ENCODE measurements around the gene ERC2.
"Not testable (repeated sequence)": the region's sequence is repeated elsewhere in the genome, so short reads cannot be mapped to it uniquely, and the experiment has no call there.

The ERC2 gene

GRCh38 chr3:56269755-56270535, 198.3 kb downstream of the ERC2 start:
- FAIRE-seq (no peak), DNase-seq (ENCODE audit: extremely low spot score, insufficient read length, low read depth) (no peak)

- FAIRE-seq: no peak
Observed at GRCh38 chr3:56268616-56269383, 199.5 kb downstream of the ERC2 start.

GRCh38 chr3:56261852-56262251, 206.4 kb downstream of the ERC2 start:
- DNase-seq (ENCODE audit: extremely low spot score, insufficient read length, low read depth); FAIRE-seq: not testable (repeated sequence)

More at GRCh38 chr3:56268616-56269383, 199.5 kb downstream of the ERC2 start:
- DNase-seq (ENCODE audit: extremely low spot score, insufficient read length, low read depth): no peak

- DNase-seq (ENCODE audit: extremely low spot score, insufficient read length, low read depth) (no peak), FAIRE-seq (no peak)
Observed at GRCh38 chr3:56260262-56260661, 208.0 kb downstream of the ERC2 start.

- FAIRE-seq (no peak), DNase-seq (ENCODE audit: extremely low spot score, insufficient read length, low read depth) (no peak)
Observed at GRCh38 chr3:56257826-56258225, 210.4 kb downstream of the ERC2 start.

GRCh38 chr3:56254835-56255234, 213.4 kb downstream of the ERC2 start:
- no peak for FAIRE-seq
- DNase-seq (ENCODE audit: extremely low spot score, insufficient read length, low read depth): no peak

- FAIRE-seq: no peak
- DNase-seq (ENCODE audit: extremely low spot score, insufficient read length, low read depth): no peak
Observed at GRCh38 chr3:56253941-56254665, 214.2 kb downstream of the ERC2 start.

- DNase-seq (ENCODE audit: extremely low spot score, insufficient read length, low read depth) (no peak), FAIRE-seq (peak; percentile 52)
Observed at GRCh38 chr3:56251343-56251945, 216.8 kb downstream of the ERC2 start.

- DNase-seq (ENCODE audit: extremely low spot score, insufficient read length, low read depth) (no peak), FAIRE-seq (no peak)
Observed at GRCh38 chr3:56248021-56248420, 220.2 kb downstream of the ERC2 start.

GRCh38 chr3:56238299-56238698, 230.0 kb downstream of the ERC2 start:
- DNase-seq (ENCODE audit: extremely low spot score, insufficient read length, low read depth): no peak

GRCh38 chr3:56233742-56234141, 234.5 kb downstream of the ERC2 start:
- FAIRE-seq (no peak), DNase-seq (ENCODE audit: extremely low spot score, insufficient read length, low read depth) (no peak)

More at GRCh38 chr3:56238299-56238698, 230.0 kb downstream of the ERC2 start:
- no peak for FAIRE-seq

- no peak for DNase-seq (ENCODE audit: extremely low spot score, insufficient read length, low read depth)
- no peak for FAIRE-seq
Observed at GRCh38 chr3:56229311-56229710, 239.0 kb downstream of the ERC2 start.

GRCh38 chr3:56222866-56223265, 245.4 kb downstream of the ERC2 start:
- FAIRE-seq (no peak), DNase-seq (ENCODE audit: extremely low spot score, insufficient read length, low read depth) (no peak)

GRCh38 chr3:56219894-56220805, 248.1 kb downstream of the ERC2 start:
- no peak for DNase-seq (ENCODE audit: extremely low spot score, insufficient read length, low read depth)
- FAIRE-seq: no peak

- FAIRE-seq: no peak
- DNase-seq (ENCODE audit: extremely low spot score, insufficient read length, low read depth): no peak
Observed at GRCh38 chr3:56209982-56210751, 258.1 kb downstream of the ERC2 start.

- FAIRE-seq (no peak), DNase-seq (ENCODE audit: extremely low spot score, insufficient read length, low read depth) (no peak)
Observed at GRCh38 chr3:56207922-56208321, 260.3 kb downstream of the ERC2 start.

- FAIRE-seq: no peak
- DNase-seq (ENCODE audit: extremely low spot score, insufficient read length, low read depth): no peak
Observed at GRCh38 chr3:56205406-56205805, 262.9 kb downstream of the ERC2 start.

- no peak for DNase-seq (ENCODE audit: extremely low spot score, insufficient read length, low read depth)
- no peak for FAIRE-seq
Observed at GRCh38 chr3:56202997-56203396, 265.3 kb downstream of the ERC2 start.

GRCh38 chr3:56201407-56201806, 266.9 kb downstream of the ERC2 start:
- FAIRE-seq: no peak
- no peak for DNase-seq (ENCODE audit: extremely low spot score, insufficient read length, low read depth)
